KMS-11 (cell line): Measurements from ENCODE around the gene BASP1.

Experiments used
- H2AFZ ChIP-seq: fragments of 200-600 bp; sonication (generic); 2 replicates; pipeline ENCODE4 v1.6.1; 2016; ENCODE audit warnings: antibody characterized with exemption, mixed run types, low read depth
- H3K27ac ChIP-seq: fragments of 200-600 bp; sonication (generic); 2 replicates; pipeline ENCODE4 v1.6.1; 2016; ENCODE audit warnings: mild to moderate bottlenecking, mixed run types
- H3K27me3 ChIP-seq: fragments of 200-600 bp; sonication (generic); 2 replicates; pipeline ENCODE4 v1.6.1; 2017; ENCODE audit warnings: mild to moderate bottlenecking, low read depth, mixed run types, moderate library complexity; ENCODE audit not compliant: insufficient read depth
- H3K36me3 ChIP-seq: fragments of 200-600 bp; sonication (generic); 2 replicates; pipeline ENCODE4 v1.6.1; 2017; ENCODE audit warnings: mild to moderate bottlenecking, mixed run types; ENCODE audit not compliant: insufficient read depth
- H3K4me1 ChIP-seq: fragments of 200-600 bp; sonication (generic); 2 replicates; pipeline ENCODE4 v1.6.1; 2016; ENCODE audit warnings: mild to moderate bottlenecking, low read depth, mixed run types; ENCODE audit not compliant: poor library complexity, severe bottlenecking
- H3K4me2 ChIP-seq: fragments of 200-600 bp; sonication (generic); 2 replicates; pipeline ENCODE4 v1.7.0; 2016; ENCODE audit warnings: mild to moderate bottlenecking, mixed run types
- H3K4me3 ChIP-seq: fragments of 200-600 bp; sonication (generic); IDR thresholded peaks from 2 replicates; pipeline ENCODE4 v1.6.1; 2017; ENCODE audit warnings: low read depth, low read length, mixed read lengths; ENCODE audit not compliant: insufficient read depth
- H3K79me2 ChIP-seq: fragments of 200-600 bp; sonication (generic); 2 replicates; pipeline ENCODE4 v1.6.1; 2016; ENCODE audit warnings: low read depth, mixed run types; ENCODE audit not compliant: insufficient read depth
- H3K9ac ChIP-seq: fragments of 200-600 bp; sonication (generic); 2 replicates; pipeline ENCODE4 v1.6.1; 2016; ENCODE audit warnings: mild to moderate bottlenecking, mixed run types
- H4K20me1 ChIP-seq: fragments of 200-600 bp; sonication (generic); 2 replicates; pipeline ENCODE4 v1.6.1; 2016; ENCODE audit warnings: mild to moderate bottlenecking, mixed run types; ENCODE audit not compliant: insufficient read depth
- TF ChIP-seq, protein P1 (sequence below): fragments of 200-600 bp; sonication (generic); conservative IDR thresholded peaks from 2 replicates; pipeline ENCODE4 v1.6.1; 2017; ENCODE audit warnings: low read depth, mild to moderate bottlenecking, antibody characterized with exemption, low read length, moderate library complexity, mixed read lengths

BASP1 gene

GRCh38 chr5:17290540-17290974 is 73.1 kb downstream of the BASP1 start:
- H3K27me3 ChIP-seq, result no peaks in the 10 kb centered on the region

DNA sequence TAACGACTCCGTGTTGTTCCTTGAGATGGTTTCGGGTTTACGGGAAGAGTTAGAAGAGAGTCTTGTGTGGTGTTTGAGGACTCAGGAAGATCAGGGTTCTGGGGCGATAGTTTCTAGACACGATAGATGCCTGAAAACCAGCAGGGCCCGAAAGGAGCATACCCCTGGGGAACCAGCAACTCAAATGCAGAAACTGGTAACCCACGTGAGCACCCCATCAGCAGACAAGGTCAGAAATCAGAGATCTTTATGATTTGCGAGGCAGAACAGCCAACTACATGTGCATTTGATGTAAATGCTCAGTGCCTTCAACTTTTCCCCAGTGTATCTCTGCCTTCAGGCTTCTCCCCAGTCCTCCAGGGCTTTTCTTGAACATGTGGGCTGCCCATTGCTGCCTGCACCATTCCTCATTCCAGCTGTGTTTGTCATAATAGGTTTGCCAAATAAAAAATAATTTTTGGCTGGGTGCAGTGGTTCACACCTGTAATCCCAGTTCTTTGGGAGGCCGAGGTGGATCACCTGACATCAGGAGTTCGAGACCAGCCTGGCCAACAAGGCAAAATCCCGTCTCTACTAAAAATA is 75.1 kb downstream of the BASP1 start:
- H3K9ac ChIP-seq, result no peak overlapping the region
- H3K4me1 ChIP-seq, result no peaks in the 10 kb centered on the region
- no peak overlapping the region for H2AFZ ChIP-seq
- TF ChIP-seq, protein P1, sequence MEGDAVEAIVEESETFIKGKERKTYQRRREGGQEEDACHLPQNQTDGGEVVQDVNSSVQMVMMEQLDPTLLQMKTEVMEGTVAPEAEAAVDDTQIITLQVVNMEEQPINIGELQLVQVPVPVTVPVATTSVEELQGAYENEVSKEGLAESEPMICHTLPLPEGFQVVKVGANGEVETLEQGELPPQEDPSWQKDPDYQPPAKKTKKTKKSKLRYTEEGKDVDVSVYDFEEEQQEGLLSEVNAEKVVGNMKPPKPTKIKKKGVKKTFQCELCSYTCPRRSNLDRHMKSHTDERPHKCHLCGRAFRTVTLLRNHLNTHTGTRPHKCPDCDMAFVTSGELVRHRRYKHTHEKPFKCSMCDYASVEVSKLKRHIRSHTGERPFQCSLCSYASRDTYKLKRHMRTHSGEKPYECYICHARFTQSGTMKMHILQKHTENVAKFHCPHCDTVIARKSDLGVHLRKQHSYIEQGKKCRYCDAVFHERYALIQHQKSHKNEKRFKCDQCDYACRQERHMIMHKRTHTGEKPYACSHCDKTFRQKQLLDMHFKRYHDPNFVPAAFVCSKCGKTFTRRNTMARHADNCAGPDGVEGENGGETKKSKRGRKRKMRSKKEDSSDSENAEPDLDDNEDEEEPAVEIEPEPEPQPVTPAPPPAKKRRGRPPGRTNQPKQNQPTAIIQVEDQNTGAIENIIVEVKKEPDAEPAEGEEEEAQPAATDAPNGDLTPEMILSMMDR, result no peak
- H3K4me2 ChIP-seq, result no peak overlapping the region
- no peaks in the 10 kb centered on the region for H3K79me2 ChIP-seq
- no peaks in the 10 kb centered on the region for H4K20me1 ChIP-seq
- no peaks in the 10 kb centered on the region for H3K27me3 ChIP-seq
- no peak overlapping the region for H3K4me3 ChIP-seq
- no peaks in the 10 kb centered on the region for H3K36me3 ChIP-seq
- H3K27ac ChIP-seq, result no peak overlapping the region

More at GRCh38 chr5:17290540-17290974, 73.1 kb downstream of the BASP1 start:
- H3K4me1 ChIP-seq, result no peaks in the 10 kb centered on the region
- H3K4me2 ChIP-seq, result no peak overlapping the region
- H4K20me1 ChIP-seq, result no peaks in the 10 kb centered on the region
- TF ChIP-seq, protein P1, result no peak
- H3K4me3 ChIP-seq, result no peak overlapping the region
- H3K36me3 ChIP-seq, result no peaks in the 10 kb centered on the region
- H2AFZ ChIP-seq, result no peak overlapping the region
- no peak overlapping the region for H3K27ac ChIP-seq
- H3K9ac ChIP-seq, result no peak overlapping the region
- no peaks in the 10 kb centered on the region for H3K79me2 ChIP-seq

GRCh38 chr5:17294639-17295311 is 77.3 kb downstream of the BASP1 start:
- Histone ChIP-seq H3K27me3 (no peaks in the 10 kb centered on the region), H3K79me2 (no peaks in the 10 kb centered on the region), H3K36me3 (no peaks in the 10 kb centered on the region), H3K27ac (no peak overlapping the region), H4K20me1 (no peaks in the 10 kb centered on the region), H3K4me2 (no peak overlapping the region), H3K4me1 (no peaks in the 10 kb centered on the region), H3K4me3 (no peak overlapping the region), H3K9ac (no peak overlapping the region), H2AFZ (no peak overlapping the region)
- TF ChIP-seq, protein P1, result no peak

- Histone ChIP-seq H3K36me3 (no peaks in the 10 kb centered on the region), H3K9ac (no peak overlapping the region), H3K27me3 (no peaks in the 10 kb centered on the region), H3K27ac (no peak overlapping the region), H3K4me1 (no peaks in the 10 kb centered on the region), H3K79me2 (no peaks in the 10 kb centered on the region), H4K20me1 (no peaks in the 10 kb centered on the region), H2AFZ (no peak overlapping the region), H3K4me2 (no peak overlapping the region), H3K4me3 (no peak overlapping the region)
- TF ChIP-seq, protein P1, result no peak
Measured at GRCh38 chr5:17295671-17296070, 78.2 kb downstream of the BASP1 start.
